Duodenal mucosa (tissue), 2 donors: ENCODE data around the gene TRIP12.
"Not testable (repeated sequence)": the region's sequence is repeated elsewhere in the genome, so short reads cannot be mapped to it uniquely, and the experiment has no call there.

Experiments
- H3K27ac ChIP-seq: one replicate; pipeline ENCODE4 v1.7.0; 2013; ENCODE audit warnings: low read depth, low read length
- H3K27me3 ChIP-seq, 2 donors: one replicate each; pipeline ENCODE4 v1.7.0; 2013; ENCODE audit warnings: low read length in 2 of 2, control low read depth in 1 of 2; ENCODE audit not compliant: insufficient read depth in 2 of 2, control insufficient read depth in 1 of 2
- H3K36me3 ChIP-seq, 2 donors: one replicate each; pipeline ENCODE4 v1.7.0; 2013; ENCODE audit warnings: low read length in 2 of 2, control low read depth in 1 of 2; ENCODE audit not compliant: insufficient read depth in 2 of 2, control insufficient read depth in 1 of 2
- H3K4me1 ChIP-seq, 2 donors: one replicate each; pipeline ENCODE4 v1.7.0; 2013; ENCODE audit warnings: low read length in 2 of 2, control low read depth in 1 of 2; ENCODE audit not compliant: insufficient read depth in 2 of 2, control insufficient read depth in 1 of 2
- H3K4me3 ChIP-seq, 2 donors: one replicate each; pipeline ENCODE4 v1.7.0; 2013; ENCODE audit warnings: low read length in 2 of 2, low read depth in 1 of 2
- H3K9ac ChIP-seq, 2 donors: one replicate each; pipeline ENCODE4 v1.7.0; 2013; ENCODE audit warnings: low read length in 2 of 2, low read depth in 1 of 2
- H3K9me3 ChIP-seq, 2 donors: one replicate each; pipeline ENCODE4 v1.7.0; 2013; ENCODE audit warnings: low read length in 2 of 2, control low read depth in 1 of 2; ENCODE audit not compliant: control insufficient read depth in 1 of 2

The TRIP12 gene

DNA sequence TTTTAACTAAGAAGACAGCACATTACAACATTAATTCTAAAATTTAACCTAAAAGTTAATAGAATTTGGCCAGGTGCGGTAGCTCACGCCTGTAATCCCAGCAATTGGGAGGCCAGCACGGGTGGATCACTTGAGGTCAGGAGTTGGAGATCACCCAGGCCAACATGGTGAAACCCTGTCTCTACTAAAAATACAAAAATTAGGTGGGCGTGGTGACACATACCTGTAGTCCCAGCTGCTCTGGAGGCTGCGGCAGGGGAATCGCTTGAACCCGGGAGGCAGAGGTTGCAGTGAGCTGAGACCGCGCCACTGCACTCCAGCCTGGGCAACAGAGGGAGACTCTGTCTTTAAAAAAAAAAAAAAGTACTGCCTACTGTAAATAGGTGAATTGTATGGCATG lies 21.3 kb downstream of the TRIP12 start:
- H3K27ac ChIP-seq, H3K4me1 ChIP-seq, H3K4me3 ChIP-seq, H3K27me3 ChIP-seq, H3K9me3 ChIP-seq, H3K9ac ChIP-seq: not testable (repeated sequence)
- H3K36me3 ChIP-seq: peaks cover 4 to 21% of the 10 kb centered on the region in 2 donors

DNA sequence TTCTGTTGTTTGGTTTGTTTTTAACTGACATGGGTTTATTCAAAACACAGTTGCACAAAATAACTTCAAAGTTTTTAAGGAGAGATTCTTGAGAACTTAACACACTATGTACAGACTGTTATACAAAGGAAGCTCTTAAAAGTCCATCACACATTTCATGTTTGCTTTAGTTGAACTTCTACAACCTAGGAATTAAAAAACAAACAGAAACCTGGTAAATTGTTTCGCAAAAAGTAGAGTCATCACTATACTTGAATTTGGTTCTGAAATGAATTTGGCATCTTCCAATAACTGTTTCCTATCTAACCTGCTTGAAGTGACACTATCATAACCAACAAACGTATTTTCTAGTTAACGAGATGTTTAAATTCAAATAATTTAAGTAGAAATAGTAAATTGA lies 21.8 kb downstream of the TRIP12 start:
- Histone ChIP-seq H3K4me1 (no peaks in the 10 kb centered on the region), H3K27ac (no peak overlapping the region), H3K4me3 (no peak overlapping the region), H3K9ac (no peak overlapping the region), H3K27me3 (no peaks in the 10 kb centered on the region), H3K9me3 (no peaks in the 10 kb centered on the region), H3K36me3 (peaks cover 4 to 17% of the 10 kb centered on the region in 2 donors)

DNA sequence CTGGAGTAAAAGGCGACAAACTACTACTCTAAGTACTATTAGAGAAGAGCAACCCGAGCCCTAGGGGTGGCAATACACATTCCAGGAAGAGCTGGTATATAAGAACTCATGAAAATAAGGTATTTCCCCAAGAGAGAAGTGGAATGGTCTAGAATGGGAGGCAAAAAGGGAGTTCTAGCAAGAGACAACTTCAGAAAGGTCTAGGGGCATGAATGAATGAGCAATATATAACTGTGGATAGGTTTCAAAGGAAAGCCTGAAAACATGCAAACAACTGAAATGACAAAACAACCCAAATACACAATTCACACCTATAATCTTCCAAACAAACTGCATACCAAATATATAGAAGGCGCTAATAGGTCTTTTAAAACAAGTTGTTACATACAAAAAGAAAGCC lies 22.2 kb downstream of the TRIP12 start:
- Histone ChIP-seq H3K4me1 (no peaks in the 10 kb centered on the region), H3K27ac (no peak overlapping the region), H3K27me3 (no peaks in the 10 kb centered on the region), H3K36me3 (peaks cover 4 to 12% of the 10 kb centered on the region in 2 donors), H3K9ac (no peak overlapping the region), H3K9me3 (no peaks in the 10 kb centered on the region), H3K4me3 (no peak overlapping the region)

DNA sequence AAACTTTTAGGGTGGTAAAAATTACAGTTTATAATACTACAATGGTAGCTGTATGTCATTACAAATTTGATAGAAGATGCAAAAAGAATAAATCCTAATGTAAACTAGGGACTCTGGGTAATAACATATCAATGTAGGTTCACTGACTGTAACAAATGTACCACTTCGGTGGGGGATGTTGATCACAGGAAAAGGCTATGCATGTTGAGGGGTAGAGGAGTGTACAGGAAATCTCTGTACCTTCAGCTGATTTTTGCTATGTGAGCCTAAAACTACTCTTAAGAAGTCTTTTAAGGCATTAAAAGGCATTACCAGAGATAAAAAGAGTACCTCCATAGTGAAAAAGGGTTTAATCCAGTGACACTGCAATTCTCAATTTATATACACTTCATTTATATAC lies 25.0 kb downstream of the TRIP12 start:
- no peaks in the 10 kb centered on the region for H3K9me3 ChIP-seq
- peaks cover 0 to 4% of the 10 kb centered on the region in 2 donors for H3K36me3 ChIP-seq
- H3K9ac ChIP-seq: no peak overlapping the region
- no peak overlapping the region for H3K4me3 ChIP-seq
- no peaks in the 10 kb centered on the region for H3K4me1 ChIP-seq
- no peak overlapping the region for H3K27ac ChIP-seq
- no peaks in the 10 kb centered on the region for H3K27me3 ChIP-seq

DNA sequence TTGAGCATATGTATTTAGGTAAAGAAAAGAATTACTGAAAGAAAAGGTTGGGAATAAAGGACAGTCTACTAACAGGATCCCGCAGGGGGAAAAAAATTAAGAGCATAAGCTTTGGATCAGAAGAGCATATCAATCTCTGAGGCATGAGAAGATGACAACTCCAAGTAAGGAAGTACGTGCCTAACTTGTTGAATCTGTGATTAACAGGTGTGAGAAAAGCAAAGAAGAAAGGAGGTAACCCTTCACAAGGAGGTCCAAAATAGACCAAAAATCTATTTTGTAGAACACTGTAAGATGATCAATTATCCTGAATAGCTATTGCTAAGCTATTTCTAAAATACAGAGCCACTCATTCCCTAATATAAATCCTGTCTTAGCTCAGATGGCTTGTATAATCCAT lies 32.8 kb downstream of the TRIP12 start:
- no peaks in the 10 kb centered on the region for H3K9me3 ChIP-seq
- H3K27ac ChIP-seq: no peak overlapping the region
- peaks cover 0 to 3% of the 10 kb centered on the region in 2 donors for H3K36me3 ChIP-seq
- H3K4me3 ChIP-seq: no peak overlapping the region
- H3K27me3 ChIP-seq: no peaks in the 10 kb centered on the region
- H3K4me1 ChIP-seq: no peaks in the 10 kb centered on the region
- no peak overlapping the region for H3K9ac ChIP-seq

DNA sequence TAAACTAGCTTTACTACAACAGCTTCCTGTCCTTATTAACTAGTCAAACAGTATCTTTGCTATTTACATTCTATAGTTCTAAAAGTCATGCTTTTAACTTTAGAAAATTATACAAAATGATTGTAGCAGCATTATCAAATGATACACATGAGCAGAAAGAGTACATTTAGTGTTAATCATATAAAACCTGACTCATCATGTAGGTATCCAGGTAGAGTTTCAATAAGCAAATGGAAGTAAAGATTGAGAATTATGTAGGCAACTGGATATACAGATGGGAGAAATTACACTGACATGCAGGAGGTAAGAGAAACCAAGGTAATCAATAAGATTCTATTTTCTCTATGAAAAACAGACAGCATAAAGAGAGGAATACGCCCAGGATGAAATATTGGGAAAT lies 33.8 kb downstream of the TRIP12 start:
- no peaks in the 10 kb centered on the region for H3K9me3 ChIP-seq
- no peaks in the 10 kb centered on the region for H3K27me3 ChIP-seq
- no peak overlapping the region for H3K27ac ChIP-seq
- H3K9ac ChIP-seq: no peak overlapping the region
- H3K4me1 ChIP-seq: peaks cover 0 to under 1% of the 10 kb centered on the region in 2 donors
- no peak overlapping the region for H3K4me3 ChIP-seq
- H3K36me3 ChIP-seq: peaks cover 0 to 3% of the 10 kb centered on the region in 2 donors

DNA sequence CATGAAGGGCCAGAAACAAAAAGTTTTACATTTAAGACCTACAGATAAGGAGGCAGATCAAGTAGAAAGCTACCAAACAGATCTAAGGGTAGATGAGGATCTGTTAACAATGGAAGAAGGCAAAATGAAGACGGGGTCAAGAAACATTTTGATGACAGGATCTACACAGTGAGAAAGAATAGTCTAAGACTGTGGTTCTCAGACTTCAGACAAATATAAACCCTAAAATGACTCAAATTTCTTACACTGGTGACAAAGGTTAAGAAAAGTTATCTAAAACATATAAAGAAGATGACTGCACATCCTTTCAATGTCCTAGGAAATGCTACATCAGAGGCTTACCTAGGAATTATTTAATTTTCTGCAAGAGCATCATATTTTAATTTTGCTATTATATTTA lies 34.4 kb downstream of the TRIP12 start:
- H3K36me3 ChIP-seq: peaks cover 0 to 3% of the 10 kb centered on the region in 2 donors
- peaks cover 0 to 6% of the 10 kb centered on the region in 2 donors for H3K4me1 ChIP-seq
- no peak overlapping the region for H3K9ac ChIP-seq
- H3K27ac ChIP-seq: no peak overlapping the region
- H3K27me3 ChIP-seq: no peaks in the 10 kb centered on the region
- no peaks in the 10 kb centered on the region for H3K9me3 ChIP-seq
- no peak overlapping the region for H3K4me3 ChIP-seq

DNA sequence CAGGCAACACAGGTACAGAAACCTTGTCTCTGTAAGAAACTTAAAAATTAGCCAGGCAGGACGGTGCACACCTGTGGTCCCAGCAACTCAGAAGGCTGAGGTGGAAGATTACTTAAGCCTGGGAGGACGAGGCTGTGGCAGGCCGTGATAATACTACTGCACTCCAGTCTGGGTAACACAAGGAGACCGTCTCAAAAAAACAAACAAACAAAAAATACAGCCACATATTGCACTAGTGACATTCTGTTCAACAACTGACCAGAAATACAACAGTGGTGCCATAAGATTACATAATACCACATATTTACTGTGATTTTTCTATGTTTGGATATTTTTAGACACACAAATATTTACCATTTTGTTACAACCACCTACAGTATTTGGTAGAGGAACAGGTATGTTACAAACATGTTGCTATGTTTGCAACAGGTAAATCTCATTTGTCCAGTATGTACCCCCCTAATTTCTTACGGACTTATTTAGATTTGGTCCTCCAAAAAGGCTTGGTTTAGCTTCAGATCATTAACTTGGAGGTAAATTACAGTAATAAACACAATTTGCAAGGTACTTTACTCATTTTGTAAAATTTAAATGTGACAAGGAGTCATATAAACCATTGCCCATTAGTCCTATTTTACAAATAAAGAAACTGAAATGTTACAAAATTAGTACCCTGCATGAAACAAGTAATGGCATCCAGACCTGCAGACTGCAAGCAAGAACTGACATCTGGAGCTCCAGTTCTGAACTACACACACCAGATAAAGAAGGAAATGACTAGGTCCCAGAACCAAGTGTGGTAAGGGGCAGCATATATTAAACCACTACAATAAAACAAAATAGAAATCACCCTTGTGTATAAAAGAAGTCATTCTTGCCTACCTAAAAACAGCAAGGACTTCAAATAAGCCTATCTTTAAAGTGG lies 36.8 kb downstream of the TRIP12 start:
- Histone ChIP-seq H3K4me3 (no peak overlapping the region), H3K27me3 (no peaks in the 10 kb centered on the region), H3K9ac (no peak overlapping the region), H3K27ac (no peak overlapping the region), H3K36me3 (peaks cover 0 to 1% of the 10 kb centered on the region in 2 donors), H3K9me3 (no peaks in the 10 kb centered on the region), H3K4me1 (peaks cover 0 to 6% of the 10 kb centered on the region in 2 donors)

DNA sequence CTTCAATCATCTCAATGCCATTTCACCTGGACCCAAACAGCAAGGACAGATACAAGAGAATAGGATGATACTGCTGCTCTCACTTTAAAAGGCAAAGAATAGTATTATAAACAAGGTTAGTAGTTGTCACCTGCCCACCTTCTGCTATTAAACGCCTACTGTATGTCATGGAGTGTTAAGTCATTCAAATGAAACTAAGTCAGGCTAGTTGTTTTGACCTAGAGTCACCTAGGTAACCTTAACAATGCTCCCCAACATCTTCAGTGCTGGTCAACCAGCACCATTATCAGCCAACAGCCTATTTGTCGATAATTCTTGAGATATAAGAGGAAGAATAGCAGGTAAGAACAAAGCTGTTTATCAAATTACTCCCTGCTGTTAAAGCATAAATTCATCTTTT lies 39.2 kb downstream of the TRIP12 start:
- Histone ChIP-seq H3K4me1 (peaks cover 0 to 6% of the 10 kb centered on the region in 2 donors), H3K9me3 (no peaks in the 10 kb centered on the region), H3K4me3 (no peak overlapping the region), H3K9ac (no peak overlapping the region), H3K27ac (no peak overlapping the region), H3K36me3 (peaks cover 8 to 20% of the 10 kb centered on the region in 2 donors), H3K27me3 (no peaks in the 10 kb centered on the region)

DNA sequence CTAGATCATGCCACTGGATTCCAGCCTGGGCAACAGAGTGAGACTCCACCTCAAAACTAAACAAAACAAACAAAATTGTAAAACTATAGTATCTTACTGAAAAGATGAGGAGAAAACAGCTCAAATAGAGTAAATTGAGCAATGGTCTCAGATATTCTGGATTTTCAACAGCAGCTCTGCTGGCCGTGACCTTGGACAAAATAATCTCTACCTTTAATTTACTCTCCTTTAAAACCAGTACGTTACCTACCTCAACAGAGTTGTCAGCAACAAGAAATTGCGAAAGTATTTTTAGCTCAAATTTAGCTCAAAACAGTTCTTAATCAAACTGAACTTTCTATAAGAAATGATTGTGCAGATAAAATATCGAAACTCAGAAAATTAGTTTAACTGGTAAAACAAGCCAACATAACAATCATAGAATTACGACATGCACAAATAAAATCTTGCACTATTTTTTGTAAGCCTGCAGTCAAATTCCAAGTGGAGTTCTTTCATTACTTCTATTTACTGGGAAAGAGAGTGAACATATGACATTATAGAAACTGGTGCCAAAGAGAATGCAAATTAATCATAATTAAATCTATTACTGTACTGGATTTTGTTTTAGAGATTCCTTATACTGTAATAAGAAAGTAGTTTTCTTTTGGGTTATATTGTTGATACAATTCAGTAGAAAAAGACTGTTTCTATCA lies 40.8 kb downstream of the TRIP12 start:
- no peak overlapping the region for H3K27ac ChIP-seq
- H3K36me3 ChIP-seq: peaks cover 8 to 28% of the 10 kb centered on the region in 2 donors
- H3K9me3 ChIP-seq: no peaks in the 10 kb centered on the region
- H3K4me1 ChIP-seq: peaks cover 0 to 6% of the 10 kb centered on the region in 2 donors
- no peak overlapping the region for H3K9ac ChIP-seq
- H3K27me3 ChIP-seq: no peaks in the 10 kb centered on the region
- H3K4me3 ChIP-seq: no peak overlapping the region
